Epithelial cell of esophagus (primary cell): ENCODE measurements around the gene PRDM7.

Experiments used
- DNase-seq: peaks from one replicate; pipeline ENCODE4 v3.0.0; 2010; ENCODE audit warnings: low read depth
- H3K4me3 ChIP-seq: 2 replicates; pipeline ENCODE4 v1.5.1; 2011; ENCODE audit warnings: mild to moderate bottlenecking, low read length, control low read depth
- CTCF ChIP-seq: IDR thresholded peaks from 2 replicates; pipeline ENCODE4 v1.5.1; 2011; ENCODE audit warnings: low read depth, mild to moderate bottlenecking, low read length, control low read depth, inconsistent platforms; ENCODE audit not compliant: insufficient read depth; ENCODE audit errors: missing control alignments

The PRDM7 gene

GRCh38 chr16:90026135-90026534, 51.0 kb downstream of the PRDM7 start:
- no peak overlapping the region for H3K4me3 ChIP-seq
- no peak for TF ChIP-seq CTCF
- DNase-seq, result no peak

GRCh38 chr16:90023078-90023447, 54.1 kb downstream of the PRDM7 start:
- peak overlapping the region; percentile 79 for H3K4me3 ChIP-seq
- DNase-seq, result no peak
- TF ChIP-seq CTCF, result no peak

- DNase-seq, result peak; percentile 88
- H3K4me3 ChIP-seq, result peak overlapping the region; percentile 79
- no peak for TF ChIP-seq CTCF
Observed at GRCh38 chr16:90022209-90023077, 54.7 kb downstream of the PRDM7 start.

GRCh38 chr16:90020838-90021382, 56.2 kb downstream of the PRDM7 start:
- DNase-seq, result no peak
- H3K4me3 ChIP-seq, result no peak overlapping the region

GRCh38 chr16:90020260-90020837, 56.8 kb downstream of the PRDM7 start:
- H3K4me3 ChIP-seq, result peak overlapping the region; percentile 51
- DNase-seq, result no peak
- TF ChIP-seq CTCF, result no peak

More at GRCh38 chr16:90020838-90021382, 56.2 kb downstream of the PRDM7 start:
- TF ChIP-seq CTCF, result no peak

- peak; percentile 58 for DNase-seq
- H3K4me3 ChIP-seq, result peak overlapping the region; percentile 51
Observed at GRCh38 chr16:90019543-90020259, 57.4 kb downstream of the PRDM7 start.

More at GRCh38 chr16:90019543-90020259, 57.4 kb downstream of the PRDM7 start:
- peak; percentile 4 for TF ChIP-seq CTCF
